ENCODE measurements around the gene CRADD.

CRADD gene

DNA sequence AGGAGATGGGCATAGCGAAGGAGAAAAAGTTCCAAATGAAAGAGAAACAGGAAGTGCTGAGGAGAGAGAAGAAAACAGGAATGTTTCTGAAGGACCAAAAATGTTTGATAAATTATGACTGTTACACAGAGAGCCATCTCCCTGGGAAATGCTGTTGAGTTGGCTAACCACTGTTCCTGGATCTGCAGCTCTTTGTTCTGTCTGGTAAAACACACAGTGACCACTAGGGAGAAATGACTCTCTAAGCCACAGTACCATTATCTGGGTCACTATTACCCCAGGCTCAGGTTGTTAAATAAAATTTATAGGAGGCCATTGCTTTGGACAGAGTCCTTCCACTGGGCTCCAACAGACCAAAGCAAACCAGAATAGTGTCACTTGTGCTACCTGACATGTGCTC, 219.3 kb downstream of the CRADD start:
- no peak overlapping the region for H3K27ac ChIP-seq
- no peak; the same call in 1 of the 2 replicates for TF ChIP-seq CTCF (conservative IDR thresholded peaks at IDR 0.05)

- H3K27ac ChIP-seq: no peak overlapping the region
- TF ChIP-seq CTCF (conservative IDR thresholded peaks at IDR 0.05): no peak
Measured at GRCh38 chr12:93896952-93897351, 219.8 kb downstream of the CRADD start.

GRCh38 chr12:93901739-93902138, 224.6 kb downstream of the CRADD start:
- no peak overlapping the region for H3K27ac ChIP-seq
- no peak for TF ChIP-seq CTCF (conservative IDR thresholded peaks at IDR 0.05)

GRCh38 chr12:93902192-93902591, 225.0 kb downstream of the CRADD start:
- TF ChIP-seq CTCF (conservative IDR thresholded peaks at IDR 0.05): no peak
- no peak overlapping the region for H3K27ac ChIP-seq

DNA sequence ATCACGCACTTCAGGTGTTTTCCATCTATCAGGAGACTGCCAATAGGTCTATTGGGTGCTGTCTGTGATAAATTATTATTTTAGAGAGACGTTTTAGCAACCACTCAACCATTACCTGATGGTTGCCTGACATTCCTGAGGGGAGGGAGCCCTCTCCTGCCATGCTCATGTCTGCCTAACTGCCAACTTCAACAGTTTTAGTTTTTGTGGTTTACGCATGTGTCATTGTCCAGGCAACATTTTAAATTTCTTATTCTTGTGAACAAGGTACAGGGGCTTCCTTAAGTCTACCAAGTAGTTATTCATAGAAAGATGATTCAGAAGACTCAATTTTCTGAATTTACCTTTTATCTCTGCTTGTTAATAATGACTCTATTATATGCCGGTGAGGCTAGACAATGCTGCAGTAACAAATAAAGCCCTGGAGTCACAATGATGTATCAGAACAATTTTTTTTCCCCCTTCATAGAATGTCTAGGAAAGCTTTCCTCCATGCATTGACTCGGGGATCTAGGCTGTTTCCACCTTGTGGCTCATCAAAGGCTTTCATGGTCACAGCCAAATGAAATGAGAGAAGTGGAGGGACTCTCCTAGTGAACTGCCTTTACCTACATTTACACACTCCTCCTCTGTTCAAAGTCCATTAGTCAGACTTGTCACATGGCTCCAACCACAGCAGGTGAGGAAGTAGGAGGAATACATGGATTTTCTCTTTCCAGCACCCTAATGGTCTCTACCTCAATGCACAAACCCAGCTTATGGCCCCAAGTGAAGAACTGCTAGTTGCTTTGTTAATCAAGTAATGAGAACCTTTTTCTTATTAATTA, 225.8 kb downstream of the CRADD start:
- no peak overlapping the region for H3K27ac ChIP-seq
- no peak for TF ChIP-seq CTCF (conservative IDR thresholded peaks at IDR 0.05)

GRCh38 chr12:93904124-93904523, 226.9 kb downstream of the CRADD start:
- no peak for TF ChIP-seq CTCF (conservative IDR thresholded peaks at IDR 0.05)
- no peak overlapping the region for H3K27ac ChIP-seq

GRCh38 chr12:93908264-93908663, 231.1 kb downstream of the CRADD start:
- TF ChIP-seq CTCF (conservative IDR thresholded peaks at IDR 0.05): no peak
- no peak overlapping the region for H3K27ac ChIP-seq

Data from VCaP (cell line).